Adrenal gland (tissue), 5 donors: ENCODE measurements around the gene ARID5B.

Source experiments
- CTCF ChIP-seq, 6 experiments: fragments of 450-650 bp in 4 of 6; fragments of 200-600 bp in 2 of 6; sonication (generic) in 1 of 6; IDR thresholded peaks; 1 replicate in 5 of 6; 2 replicates in 1 of 6; pipeline versions ENCODE4 v1.5.1 to v1.8.0; 2016 to 2021; ENCODE audit warnings: antibody characterized with exemption in 6 of 6, mild to moderate bottlenecking in 2 of 6, moderate library complexity in 1 of 6
- POLR2A ChIP-seq, 2 donors: fragments of 450-650 bp; IDR thresholded peaks; one replicate each; pipeline ENCODE4 v1.6.1; 2017; ENCODE audit warnings: antibody characterized with exemption in 2 of 2, mild to moderate bottlenecking in 2 of 2, moderate library complexity in 1 of 2
- donor health status: DM: no; HTN: no; CAD: no.

GRCh38 chr10:62037890-62038608 is 136.6 kb downstream of the ARID5B start:
- no peak for TF ChIP-seq CTCF (IDR thresholded peaks at IDR 0.05)
- no peak for TF ChIP-seq POLR2A (IDR thresholded peaks at IDR 0.05)
